GM23338 (cell line): Measurements from ENCODE around the gene GLCCI1.

Experiments used
- CREB1 ChIP-seq: fragments of 250-450 bp; sonication (Bioruptor Pico); IDR thresholded peaks from 2 replicates; pipeline ENCODE4 v1.5.0; 2020; ENCODE audit warnings: low read depth, mild to moderate bottlenecking, moderate library complexity
- EZH2 ChIP-seq: fragments of 200-600 bp; sonication (generic); IDR thresholded peaks from one replicate; pipeline ENCODE4 v1.8.0; 2017; ENCODE audit warnings: antibody characterized with exemption, mild to moderate bottlenecking, low read depth; ENCODE audit not compliant: unreplicated experiment
- JUNB ChIP-seq: IDR thresholded peaks from one replicate; pipeline ENCODE4 v1.6.1; 2016; ENCODE audit warnings: antibody characterized with exemption; ENCODE audit not compliant: unreplicated experiment
- POLR2AphosphoS5 ChIP-seq: IDR thresholded peaks from 2 replicates; pipeline ENCODE4 v1.6.1; 2016; ENCODE audit warnings: antibody characterized with exemption, low read depth
- ZNF114 ChIP-seq: fragments of 250-450 bp; sonication (Bioruptor Pico); IDR thresholded peaks from 2 replicates; pipeline ENCODE4 v1.5.0; 2020; ENCODE audit warnings: mild to moderate bottlenecking, moderate library complexity
- ZNF331 ChIP-seq: fragments of 250-450 bp; sonication (Bioruptor Pico); IDR thresholded peaks from 2 replicates; pipeline ENCODE4 v1.5.0; 2020; ENCODE audit warnings: low read depth, mild to moderate bottlenecking, moderate library complexity
- TF ChIP-seq, protein P1 (sequence below), 2 experiments: fragments of 200-600 bp in 1 of 2; sonication (generic) in 1 of 2; conservative IDR thresholded peaks; 2 replicates each; pipeline versions ENCODE4 v1.5.1 to v1.6.1; 2016 to 2017; ENCODE audit warnings: antibody characterized with exemption in 2 of 2, low read depth in 2 of 2, mild to moderate bottlenecking in 2 of 2, moderate library complexity in 1 of 2
- TF ChIP-seq, protein P2 (sequence below): IDR thresholded peaks from one replicate; pipeline ENCODE4 v1.6.1; 2018; ENCODE audit warnings: antibody characterized with exemption; ENCODE audit not compliant: unreplicated experiment

- TF ChIP-seq, protein P1, sequence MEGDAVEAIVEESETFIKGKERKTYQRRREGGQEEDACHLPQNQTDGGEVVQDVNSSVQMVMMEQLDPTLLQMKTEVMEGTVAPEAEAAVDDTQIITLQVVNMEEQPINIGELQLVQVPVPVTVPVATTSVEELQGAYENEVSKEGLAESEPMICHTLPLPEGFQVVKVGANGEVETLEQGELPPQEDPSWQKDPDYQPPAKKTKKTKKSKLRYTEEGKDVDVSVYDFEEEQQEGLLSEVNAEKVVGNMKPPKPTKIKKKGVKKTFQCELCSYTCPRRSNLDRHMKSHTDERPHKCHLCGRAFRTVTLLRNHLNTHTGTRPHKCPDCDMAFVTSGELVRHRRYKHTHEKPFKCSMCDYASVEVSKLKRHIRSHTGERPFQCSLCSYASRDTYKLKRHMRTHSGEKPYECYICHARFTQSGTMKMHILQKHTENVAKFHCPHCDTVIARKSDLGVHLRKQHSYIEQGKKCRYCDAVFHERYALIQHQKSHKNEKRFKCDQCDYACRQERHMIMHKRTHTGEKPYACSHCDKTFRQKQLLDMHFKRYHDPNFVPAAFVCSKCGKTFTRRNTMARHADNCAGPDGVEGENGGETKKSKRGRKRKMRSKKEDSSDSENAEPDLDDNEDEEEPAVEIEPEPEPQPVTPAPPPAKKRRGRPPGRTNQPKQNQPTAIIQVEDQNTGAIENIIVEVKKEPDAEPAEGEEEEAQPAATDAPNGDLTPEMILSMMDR (conservative IDR thresholded peaks at IDR 0.05; ENCODE audit: low read depth in 2 of 2), result no peak
- TF ChIP-seq EZH2, result no peak
- TF ChIP-seq JUNB, result no peak
- TF ChIP-seq POLR2AphosphoS5, result no peak
- TF ChIP-seq ZNF114, result no peak
- no peak for TF ChIP-seq ZNF331 (CRISPR knock-in tag)
- TF ChIP-seq CREB1 (CRISPR knock-in tag), result no peak
- TF ChIP-seq, protein P2, sequence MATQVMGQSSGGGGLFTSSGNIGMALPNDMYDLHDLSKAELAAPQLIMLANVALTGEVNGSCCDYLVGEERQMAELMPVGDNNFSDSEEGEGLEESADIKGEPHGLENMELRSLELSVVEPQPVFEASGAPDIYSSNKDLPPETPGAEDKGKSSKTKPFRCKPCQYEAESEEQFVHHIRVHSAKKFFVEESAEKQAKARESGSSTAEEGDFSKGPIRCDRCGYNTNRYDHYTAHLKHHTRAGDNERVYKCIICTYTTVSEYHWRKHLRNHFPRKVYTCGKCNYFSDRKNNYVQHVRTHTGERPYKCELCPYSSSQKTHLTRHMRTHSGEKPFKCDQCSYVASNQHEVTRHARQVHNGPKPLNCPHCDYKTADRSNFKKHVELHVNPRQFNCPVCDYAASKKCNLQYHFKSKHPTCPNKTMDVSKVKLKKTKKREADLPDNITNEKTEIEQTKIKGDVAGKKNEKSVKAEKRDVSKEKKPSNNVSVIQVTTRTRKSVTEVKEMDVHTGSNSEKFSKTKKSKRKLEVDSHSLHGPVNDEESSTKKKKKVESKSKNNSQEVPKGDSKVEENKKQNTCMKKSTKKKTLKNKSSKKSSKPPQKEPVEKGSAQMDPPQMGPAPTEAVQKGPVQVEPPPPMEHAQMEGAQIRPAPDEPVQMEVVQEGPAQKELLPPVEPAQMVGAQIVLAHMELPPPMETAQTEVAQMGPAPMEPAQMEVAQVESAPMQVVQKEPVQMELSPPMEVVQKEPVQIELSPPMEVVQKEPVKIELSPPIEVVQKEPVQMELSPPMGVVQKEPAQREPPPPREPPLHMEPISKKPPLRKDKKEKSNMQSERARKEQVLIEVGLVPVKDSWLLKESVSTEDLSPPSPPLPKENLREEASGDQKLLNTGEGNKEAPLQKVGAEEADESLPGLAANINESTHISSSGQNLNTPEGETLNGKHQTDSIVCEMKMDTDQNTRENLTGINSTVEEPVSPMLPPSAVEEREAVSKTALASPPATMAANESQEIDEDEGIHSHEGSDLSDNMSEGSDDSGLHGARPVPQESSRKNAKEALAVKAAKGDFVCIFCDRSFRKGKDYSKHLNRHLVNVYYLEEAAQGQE, result no peak
These were observed 8.1 kb downstream of the GLCCI1 start for GRCh38 chr7:7976677-7977076.
